Thymus (tissue), 11 donors: ENCODE data around the gene RNF133. TPM values are rescaled to one million over a fixed set of nuclear protein-coding genes. Genes with fewer than 3 reads are reported as not detected.

Experiments used
- DNase-seq, 9 donors: peaks; one replicate each; pipeline ENCODE4 v3.0.0-alpha.2; 2013; ENCODE audit warnings: low spot score in 9 of 9, low read depth in 6 of 9, missing footprints in 1 of 9
- H3K27ac ChIP-seq, 2 donors: one replicate each; pipeline ENCODE4 v1.5.1; 2013; ENCODE audit warnings: control low read depth in 1 of 2, low read depth in 1 of 2, low read length in 1 of 2, mild to moderate bottlenecking in 1 of 2, moderate library complexity in 1 of 2
- H3K27me3 ChIP-seq, 2 donors: one replicate each; pipeline ENCODE4 v1.5.1; 2013; ENCODE audit warnings: low read length in 1 of 2; ENCODE audit not compliant: control insufficient read depth in 2 of 2, insufficient read depth in 1 of 2
- H3K36me3 ChIP-seq, 2 donors: one replicate each; pipeline ENCODE4 v1.5.1; 2013; ENCODE audit warnings: low read length in 1 of 2, mild to moderate bottlenecking in 1 of 2, moderate library complexity in 1 of 2; ENCODE audit not compliant: control insufficient read depth in 2 of 2, insufficient read depth in 2 of 2
- H3K4me1 ChIP-seq, 2 donors: one replicate each; pipeline ENCODE4 v1.5.1; 2013; ENCODE audit warnings: low read length in 2 of 2; ENCODE audit not compliant: control insufficient read depth in 2 of 2, insufficient read depth in 2 of 2
- H3K4me3 ChIP-seq, 2 donors: one replicate each; pipeline ENCODE4 v1.5.1; 2013; ENCODE audit warnings: low read length in 2 of 2, control low read depth in 1 of 2, mild to moderate bottlenecking in 1 of 2
- H3K9me3 ChIP-seq, 2 donors: one replicate each; pipeline ENCODE4 v1.5.1; 2013; ENCODE audit warnings: low read length in 1 of 2, mild to moderate bottlenecking in 1 of 2; ENCODE audit not compliant: control insufficient read depth in 2 of 2, insufficient read depth in 1 of 2
- WGBS: extraction: QIAGEN DNeasy Blood & Tissue Kit; methylation state at CpG from one replicate; pipeline ENCODE4 v1.1.7; 2013; 5-methylcytosine and 5-hydroxymethylcytosine counted together
- polyA plus RNA-seq: library from polyadenylated mRNA; stranded (reverse); fragments of 200-250 nt; gene quantifications from one replicate; pipeline ENCODE4 v1.2.3, GENCODE V29; 2013
- total RNA-seq: library from RNA; stranded (reverse); fragments of 120-200 nt; gene quantifications from one replicate; pipeline ENCODE4 v1.2.4, GENCODE V29; 2013
- donor health status: healthy.

Gene RNF133
- total and polyA plus RNA-seq, 2 donors, result 0.02 to 0.19 TPM

DNA sequence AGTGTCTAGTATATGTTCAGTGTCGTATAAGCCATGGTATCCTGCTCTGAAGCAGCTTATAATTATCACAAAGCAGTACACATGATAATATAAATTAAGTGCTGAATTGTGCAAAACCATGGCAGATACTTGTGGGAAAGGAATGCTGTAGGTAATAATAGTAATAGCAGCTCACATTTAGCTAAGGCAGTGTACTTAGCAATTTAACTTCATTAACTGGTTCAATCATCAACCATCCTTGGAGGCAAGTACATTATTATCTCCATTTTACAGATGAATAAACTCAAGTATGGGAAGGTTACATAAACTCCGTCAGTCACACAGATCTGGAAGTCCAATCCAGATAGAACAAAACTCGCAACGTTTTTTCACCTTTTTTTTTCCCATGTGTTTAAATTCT, 25.4 kb upstream of the RNF133 start:
- Histone ChIP-seq H3K27me3 (no peaks in the 10 kb centered on the region), H3K9me3 (no peaks in the 10 kb centered on the region), H3K4me1 (no peaks in the 10 kb centered on the region), H3K36me3 (no peaks in the 10 kb centered on the region), H3K4me3 (no peak overlapping the region), H3K27ac (no peak overlapping the region)
- 92% methylated on average over 4 of the region's 4 CpGs for WGBS
- DNase-seq, result no peak

GRCh38 chr7:122719010-122719578, 20.2 kb upstream of the RNF133 start:
- WGBS, result 70% methylated on average over 4 of the region's 4 CpGs
- H3K4me1 ChIP-seq, result no peaks in the 10 kb centered on the region

DNA sequence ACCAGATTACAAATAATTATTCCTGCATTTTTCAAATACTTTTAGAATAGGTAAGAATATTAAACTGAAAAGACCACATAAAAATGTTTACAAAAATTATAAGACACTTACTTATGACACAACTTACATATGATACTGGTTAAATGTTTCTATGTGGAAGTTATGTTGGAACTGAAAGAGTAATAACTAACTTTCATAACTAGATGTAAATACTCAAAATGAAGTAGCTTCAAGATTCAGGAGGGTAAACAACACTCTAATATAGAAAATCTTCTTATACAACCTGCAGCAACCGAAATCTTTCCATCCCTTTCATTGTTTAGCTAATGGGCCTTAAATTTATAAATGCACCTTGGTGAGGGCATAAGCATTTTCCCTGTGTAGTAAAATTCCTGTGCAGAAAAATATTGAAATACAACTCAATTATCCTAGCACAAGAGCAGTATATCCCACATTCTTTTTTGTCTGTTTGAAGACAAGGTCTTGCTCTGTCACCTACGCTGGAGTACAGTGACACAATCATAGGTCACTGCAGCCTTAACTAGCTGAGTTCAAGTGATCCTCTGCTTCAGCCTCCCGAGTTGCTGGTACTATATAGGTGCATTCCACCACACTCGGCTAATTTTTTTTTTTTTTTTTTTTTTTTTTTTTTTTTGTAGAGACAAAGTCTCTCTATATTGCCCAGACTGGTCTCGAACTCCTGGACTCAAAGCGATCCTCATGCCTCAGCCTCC, 18.6 kb upstream of the RNF133 start:
- Histone ChIP-seq H3K36me3 (no peaks in the 10 kb centered on the region), H3K4me1 (no peaks in the 10 kb centered on the region), H3K4me3 (no peak overlapping the region), H3K27ac (no peak overlapping the region), H3K9me3 (no peaks in the 10 kb centered on the region), H3K27me3 (no peaks in the 10 kb centered on the region)
- 87% methylated on average over 6 of the region's 6 CpGs for WGBS
- no peak for DNase-seq

More at GRCh38 chr7:122719010-122719578, 20.2 kb upstream of the RNF133 start:
- no peak overlapping the region for H3K27ac ChIP-seq
- no peaks in the 10 kb centered on the region for H3K9me3 ChIP-seq
- H3K4me3 ChIP-seq, result no peak overlapping the region
- no peak for DNase-seq
- no peaks in the 10 kb centered on the region for H3K27me3 ChIP-seq
- no peaks in the 10 kb centered on the region for H3K36me3 ChIP-seq

DNA sequence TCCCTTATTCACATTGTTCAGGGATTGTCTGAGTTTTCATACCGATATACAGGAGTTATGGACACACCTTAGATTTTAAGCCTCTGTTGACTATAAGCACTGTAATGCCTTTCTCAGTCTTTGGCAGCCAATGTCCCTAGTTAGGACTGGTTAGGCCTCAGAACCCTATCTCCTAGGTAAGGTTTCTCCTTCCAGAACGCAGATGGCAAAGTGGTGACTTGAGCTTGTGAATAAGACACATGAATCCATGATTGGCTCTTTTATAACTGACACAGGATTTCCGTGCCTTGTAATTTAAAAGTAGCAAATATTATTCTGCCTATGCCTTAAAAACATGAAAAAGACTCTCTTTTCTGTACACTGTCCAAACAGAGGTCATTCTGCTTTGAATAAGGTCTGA, 16.3 kb upstream of the RNF133 start:
- Histone ChIP-seq H3K9me3 (no peaks in the 10 kb centered on the region), H3K27me3 (no peaks in the 10 kb centered on the region), H3K36me3 (no peaks in the 10 kb centered on the region), H3K4me1 (no peaks in the 10 kb centered on the region), H3K4me3 (no peak overlapping the region), H3K27ac (no peak overlapping the region)
- 94% methylated on average over 3 of the region's 3 CpGs for WGBS
- no peak for DNase-seq

GRCh38 chr7:122710916-122711315, 12.0 kb upstream of the RNF133 start:
- WGBS, result 77% methylated on average over 1 of the region's 1 CpG
- H3K4me1 ChIP-seq, result no peaks in the 10 kb centered on the region
- DNase-seq, result no peak
- no peaks in the 10 kb centered on the region for H3K9me3 ChIP-seq
- H3K36me3 ChIP-seq, result no peaks in the 10 kb centered on the region
- no peak overlapping the region for H3K27ac ChIP-seq
- no peak overlapping the region for H3K4me3 ChIP-seq
- H3K27me3 ChIP-seq, result no peaks in the 10 kb centered on the region

- Histone ChIP-seq H3K4me3 (no peak overlapping the region), H3K27ac (no peak overlapping the region), H3K27me3 (no peaks in the 10 kb centered on the region), H3K4me1 (no peaks in the 10 kb centered on the region), H3K36me3 (no peaks in the 10 kb centered on the region), H3K9me3 (no peaks in the 10 kb centered on the region)
- DNase-seq, result no peak
- 89% methylated on average over 7 of the region's 7 CpGs for whole genome bisulfite sequencing
Observed at GRCh38 chr7:122709930-122710646, 11.2 kb upstream of the RNF133 start.

GRCh38 chr7:122706836-122707235, 7.9 kb upstream of the RNF133 start:
- Histone ChIP-seq H3K4me3 (no peak overlapping the region), H3K36me3 (no peaks in the 10 kb centered on the region), H3K4me1 (no peaks in the 10 kb centered on the region), H3K27ac (no peak overlapping the region), H3K9me3 (no peaks in the 10 kb centered on the region), H3K27me3 (no peaks in the 10 kb centered on the region)
- DNase-seq, result no peak
- WGBS, result 92% methylated on average over 2 of the region's 2 CpGs

DNA sequence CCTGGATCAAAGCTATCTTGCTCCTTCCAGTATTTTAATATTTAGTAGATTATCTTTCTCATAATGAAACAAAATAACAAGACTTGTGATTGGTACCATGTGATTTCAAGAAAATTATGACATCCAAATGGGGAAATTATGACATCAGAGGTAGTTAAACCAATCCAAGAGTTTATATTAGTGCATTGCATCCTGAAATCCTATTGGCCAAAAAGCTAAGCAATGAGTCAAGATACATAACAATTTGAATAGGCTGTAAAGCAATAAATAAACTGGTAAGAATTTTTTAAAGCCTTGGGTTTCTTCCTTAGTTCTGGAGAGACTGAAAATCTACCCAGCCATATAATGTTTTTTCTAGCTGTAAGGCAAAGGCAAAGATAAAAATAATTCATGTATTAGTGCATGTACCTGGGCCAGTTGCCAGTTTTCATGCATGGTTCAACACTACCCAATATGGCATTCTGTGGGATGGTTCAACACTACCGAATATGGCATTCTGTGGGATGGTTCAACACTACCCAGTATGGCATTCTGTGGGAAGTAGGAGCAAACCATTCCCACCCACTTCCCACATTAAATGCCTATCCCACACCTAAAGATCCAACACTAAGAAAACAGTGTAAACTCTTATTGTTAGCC, 4.1 kb upstream of the RNF133 start, which contains the start of gene RNF148:
TSS of gene RNF148 (minus strand) at position 51 of the 639 bp plus-strand sequence. CDS start 172 bp downstream, outside the sequence.
- Histone ChIP-seq H3K27ac (no peak within 1 kb of the TSS), H3K4me1 (no peaks in the 10 kb centered on the region), H3K9me3 (no peaks in the 10 kb centered on the region), H3K36me3 (no peaks in the 10 kb centered on the region), H3K27me3 (no peaks in the 10 kb centered on the region), H3K4me3 (no peak within 1 kb of the TSS)
- no peak for DNase-seq
- WGBS, result 88% methylated on average over 1 of the region's 1 CpG

DNA sequence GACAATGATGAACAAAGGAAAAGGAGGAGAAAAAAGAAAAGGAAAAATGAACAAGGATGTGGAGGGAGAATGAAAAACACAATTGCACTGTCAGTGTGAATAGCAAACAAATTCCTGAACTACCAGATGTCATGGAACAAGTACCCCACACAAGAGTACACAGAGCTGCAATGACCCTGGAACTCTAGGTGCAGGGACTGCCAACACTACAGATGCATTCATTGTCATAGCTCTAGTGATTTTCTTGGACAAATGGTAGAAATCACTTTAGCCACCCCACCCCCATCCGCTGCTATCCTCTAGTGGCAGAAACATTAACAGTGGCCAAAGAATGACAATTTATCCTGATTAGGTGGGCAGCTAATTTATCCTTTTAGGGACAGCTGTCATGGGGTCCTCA, 3.1 kb downstream of the RNF133 start:
- DNase-seq, result no peak
- H3K36me3 ChIP-seq, result no peaks in the 10 kb centered on the region
- H3K4me1 ChIP-seq, result no peaks in the 10 kb centered on the region
- H3K27me3 ChIP-seq, result no peaks in the 10 kb centered on the region
- H3K4me3 ChIP-seq, result no peak overlapping the region
- no peak overlapping the region for H3K27ac ChIP-seq
- H3K9me3 ChIP-seq, result peaks cover 0 to 8% of the 10 kb centered on the region in 2 donors
- whole genome bisulfite sequencing, result 93% methylated on average over 1 of the region's 1 CpG
